ENCODE data around the gene PAX8.

PAX8 gene

DNA sequence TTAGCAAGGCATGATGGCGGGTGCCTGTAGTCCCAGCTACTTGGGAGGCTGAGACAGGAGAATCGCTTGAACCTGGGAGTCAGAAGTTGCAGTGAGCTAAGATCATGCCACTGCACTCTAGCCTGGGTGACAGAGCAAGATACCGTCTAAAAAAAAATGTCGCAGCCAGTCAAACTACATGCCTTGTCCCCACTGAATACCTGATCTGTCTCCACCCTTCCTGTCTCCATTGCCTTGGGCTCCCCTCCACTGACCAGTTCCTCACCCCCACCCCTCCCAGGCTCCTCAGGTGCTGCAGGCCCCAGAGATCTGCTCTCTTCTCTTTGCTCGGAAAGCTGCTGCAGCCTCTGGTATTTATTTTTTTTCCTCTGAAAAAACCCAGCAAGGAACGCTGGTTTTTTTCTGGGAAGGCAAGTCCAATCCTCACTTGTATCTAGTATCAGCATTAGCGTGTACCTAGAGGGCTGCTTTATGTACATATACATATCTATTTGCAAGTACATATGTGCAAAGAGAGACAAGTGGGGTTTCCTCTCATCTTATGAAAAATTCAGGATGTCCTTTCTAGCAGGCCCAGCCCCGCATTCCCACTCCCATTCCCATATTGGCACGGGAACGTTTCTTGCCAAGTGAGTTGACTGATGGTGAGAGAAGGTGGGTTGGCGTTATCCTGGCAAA lies 100.5 kb downstream of the PAX8 start:
- Histone ChIP-seq H3K79me2 (ENCODE audit: low read length) (peaks cover 69% of the 10 kb centered on the region), H3K9me3 (ENCODE audit: insufficient read depth, low read length) (no peaks in the 10 kb centered on the region), H2AFZ (ENCODE audit: low read depth, low read length) (no peak overlapping the region), H3K36me3 (replicated peaks; ENCODE audit: low read depth, low read length) (peaks cover 26% of the 10 kb centered on the region), H3K4me2 (ENCODE audit: low read length) (no peak overlapping the region), H3K27ac (ENCODE audit: low read length) (no peak overlapping the region), H3K27me3 (ENCODE audit: low read depth, low read length) (no peaks in the 10 kb centered on the region), H3K9ac (ENCODE audit: low read length) (no peak overlapping the region), H3K4me3 (ENCODE audit: low read length) (no peak overlapping the region), H3K4me1 (ENCODE audit: low read length) (peaks cover 21% of the 10 kb centered on the region), H4K20me1 (ENCODE audit: insufficient read depth, low read length) (peaks cover 60% of the 10 kb centered on the region)
- TF ChIP-seq, protein P1, sequence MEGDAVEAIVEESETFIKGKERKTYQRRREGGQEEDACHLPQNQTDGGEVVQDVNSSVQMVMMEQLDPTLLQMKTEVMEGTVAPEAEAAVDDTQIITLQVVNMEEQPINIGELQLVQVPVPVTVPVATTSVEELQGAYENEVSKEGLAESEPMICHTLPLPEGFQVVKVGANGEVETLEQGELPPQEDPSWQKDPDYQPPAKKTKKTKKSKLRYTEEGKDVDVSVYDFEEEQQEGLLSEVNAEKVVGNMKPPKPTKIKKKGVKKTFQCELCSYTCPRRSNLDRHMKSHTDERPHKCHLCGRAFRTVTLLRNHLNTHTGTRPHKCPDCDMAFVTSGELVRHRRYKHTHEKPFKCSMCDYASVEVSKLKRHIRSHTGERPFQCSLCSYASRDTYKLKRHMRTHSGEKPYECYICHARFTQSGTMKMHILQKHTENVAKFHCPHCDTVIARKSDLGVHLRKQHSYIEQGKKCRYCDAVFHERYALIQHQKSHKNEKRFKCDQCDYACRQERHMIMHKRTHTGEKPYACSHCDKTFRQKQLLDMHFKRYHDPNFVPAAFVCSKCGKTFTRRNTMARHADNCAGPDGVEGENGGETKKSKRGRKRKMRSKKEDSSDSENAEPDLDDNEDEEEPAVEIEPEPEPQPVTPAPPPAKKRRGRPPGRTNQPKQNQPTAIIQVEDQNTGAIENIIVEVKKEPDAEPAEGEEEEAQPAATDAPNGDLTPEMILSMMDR (IDR thresholded peaks at IDR 0.05; ENCODE audit: low read depth, low read length), result no peak
- no peak for TF ChIP-seq EZH2phosphoT487 (IDR thresholded peaks at IDR 0.05; ENCODE audit: low read depth)

DNA sequence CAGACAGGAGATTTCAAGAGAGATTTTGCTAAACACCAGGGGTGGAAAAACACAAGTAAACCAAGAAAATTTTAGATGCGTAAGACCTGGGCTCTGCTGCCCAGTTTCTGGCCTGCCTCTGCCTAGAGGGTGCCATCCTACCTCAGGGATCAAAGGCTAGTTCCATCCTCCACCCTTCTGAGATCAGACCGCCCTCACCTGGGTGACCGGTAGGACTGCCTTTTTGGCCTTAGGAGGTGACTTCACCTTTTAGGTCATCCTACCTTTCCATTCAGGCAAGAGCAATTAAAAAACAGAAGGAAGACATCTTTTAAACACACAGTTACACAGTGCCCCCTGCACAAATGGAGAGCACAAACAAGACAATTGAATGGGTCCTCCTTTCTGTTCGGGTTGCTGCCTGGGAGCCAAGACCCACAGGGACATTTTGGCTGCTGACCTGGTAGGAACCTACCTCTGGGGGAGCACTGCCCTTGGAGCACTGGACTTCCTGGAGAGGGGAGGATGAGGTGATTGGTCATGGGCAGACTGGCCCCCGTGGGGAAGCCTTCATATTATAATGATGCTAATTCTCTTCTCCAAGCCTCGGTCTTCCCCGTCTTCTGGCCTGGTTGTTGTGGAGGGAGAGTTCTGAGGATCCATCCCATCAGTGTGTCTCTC lies 101.9 kb downstream of the PAX8 start:
- Histone ChIP-seq H4K20me1 (ENCODE audit: insufficient read depth, low read length) (peaks cover 59% of the 10 kb centered on the region), H3K79me2 (ENCODE audit: low read length) (peaks cover 69% of the 10 kb centered on the region), H2AFZ (ENCODE audit: low read depth, low read length) (no peak overlapping the region), H3K4me2 (ENCODE audit: low read length) (no peak overlapping the region), H3K27me3 (ENCODE audit: low read depth, low read length) (no peaks in the 10 kb centered on the region), H3K9ac (ENCODE audit: low read length) (no peak overlapping the region), H3K9me3 (ENCODE audit: insufficient read depth, low read length) (no peaks in the 10 kb centered on the region), H3K4me3 (ENCODE audit: low read length) (no peak overlapping the region), H3K27ac (ENCODE audit: low read length) (no peak overlapping the region), H3K36me3 (replicated peaks; ENCODE audit: low read depth, low read length) (peaks cover 27% of the 10 kb centered on the region), H3K4me1 (ENCODE audit: low read length) (peaks cover 27% of the 10 kb centered on the region)
- TF ChIP-seq, protein P1 (IDR thresholded peaks at IDR 0.05; ENCODE audit: low read depth, low read length), result no peak
- TF ChIP-seq EZH2phosphoT487 (IDR thresholded peaks at IDR 0.05; ENCODE audit: low read depth), result no peak

DNA sequence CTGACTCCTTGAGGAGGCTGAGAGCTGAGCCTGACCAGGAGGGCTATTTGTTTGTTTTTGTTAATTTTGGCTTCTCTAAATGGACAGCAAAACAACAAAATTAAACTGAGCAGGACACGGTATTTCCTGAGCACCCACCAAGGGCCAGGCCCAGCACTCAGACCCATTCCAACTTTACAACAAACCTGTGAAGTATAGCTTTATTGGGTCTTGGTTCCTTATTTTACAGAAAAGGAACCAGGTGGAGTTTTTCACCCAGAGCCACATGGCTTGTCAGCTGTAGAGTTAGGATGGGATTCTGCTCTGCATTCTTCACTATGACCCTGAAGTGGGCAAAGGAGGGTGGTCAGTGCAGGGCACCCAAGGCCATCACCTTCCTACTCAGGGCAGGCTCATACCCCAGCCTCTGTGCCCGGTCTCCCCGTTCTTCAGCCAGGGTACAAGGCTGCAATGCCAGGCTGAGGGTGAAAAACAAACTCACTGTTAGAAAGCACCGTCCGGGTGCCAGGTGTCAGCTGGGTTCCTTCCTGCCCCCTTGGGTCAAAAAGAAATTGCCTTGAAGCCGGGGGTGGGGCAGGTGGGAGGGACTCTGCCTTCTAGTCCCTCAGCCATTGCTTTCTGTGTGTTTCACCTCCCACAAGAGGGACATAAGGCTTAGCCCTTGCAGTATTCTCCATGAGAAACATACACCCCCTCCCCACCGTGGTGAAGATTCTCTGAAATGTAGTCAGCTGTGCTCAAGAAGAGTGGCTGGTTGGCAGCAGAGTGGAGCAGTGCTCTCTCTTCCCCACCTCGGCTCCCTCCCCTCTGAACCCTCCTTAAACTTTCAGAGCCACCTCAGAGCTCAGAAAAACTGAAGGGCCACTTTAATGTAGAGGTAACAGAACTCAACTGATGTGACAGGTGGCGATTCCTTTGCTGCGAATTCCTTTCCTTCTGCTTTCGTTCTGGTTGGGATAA lies 102.7 kb downstream of the PAX8 start:
- Histone ChIP-seq H3K27ac (ENCODE audit: low read length) (peak overlapping the region; percentile 71), H3K36me3 (replicated peaks; ENCODE audit: low read depth, low read length) (peaks cover 34% of the 10 kb centered on the region), H3K79me2 (ENCODE audit: low read length) (peaks cover 69% of the 10 kb centered on the region), H3K9me3 (ENCODE audit: insufficient read depth, low read length) (no peaks in the 10 kb centered on the region), H3K4me3 (ENCODE audit: low read length) (peak overlapping the region; percentile 97), H3K9ac (ENCODE audit: low read length) (peak overlapping the region; percentile 96), H4K20me1 (ENCODE audit: insufficient read depth, low read length) (peaks cover 51% of the 10 kb centered on the region), H3K4me1 (ENCODE audit: low read length) (peaks cover 35% of the 10 kb centered on the region), H3K27me3 (ENCODE audit: low read depth, low read length) (no peaks in the 10 kb centered on the region), H3K4me2 (ENCODE audit: low read length) (peak overlapping the region; percentile 100), H2AFZ (ENCODE audit: low read depth, low read length) (no peak overlapping the region)
- TF ChIP-seq EZH2phosphoT487 (IDR thresholded peaks at IDR 0.05; ENCODE audit: low read depth), result no peak
- TF ChIP-seq, protein P1 (IDR thresholded peaks at IDR 0.05; ENCODE audit: low read depth, low read length), result no peak
